ENCODE measurements around the gene MED19. TPM values are rescaled to one million over a fixed set of nuclear protein-coding genes. Genes with fewer than 3 reads are reported as not detected.
"Not testable (repeated sequence)": the region's sequence is repeated elsewhere in the genome, so short reads cannot be mapped to it uniquely, and the experiment has no call there.

The MED19 gene
- total and polyA plus RNA-seq, 2 donors from 2014 or later = 15.2 to 26.1 TPM

DNA sequence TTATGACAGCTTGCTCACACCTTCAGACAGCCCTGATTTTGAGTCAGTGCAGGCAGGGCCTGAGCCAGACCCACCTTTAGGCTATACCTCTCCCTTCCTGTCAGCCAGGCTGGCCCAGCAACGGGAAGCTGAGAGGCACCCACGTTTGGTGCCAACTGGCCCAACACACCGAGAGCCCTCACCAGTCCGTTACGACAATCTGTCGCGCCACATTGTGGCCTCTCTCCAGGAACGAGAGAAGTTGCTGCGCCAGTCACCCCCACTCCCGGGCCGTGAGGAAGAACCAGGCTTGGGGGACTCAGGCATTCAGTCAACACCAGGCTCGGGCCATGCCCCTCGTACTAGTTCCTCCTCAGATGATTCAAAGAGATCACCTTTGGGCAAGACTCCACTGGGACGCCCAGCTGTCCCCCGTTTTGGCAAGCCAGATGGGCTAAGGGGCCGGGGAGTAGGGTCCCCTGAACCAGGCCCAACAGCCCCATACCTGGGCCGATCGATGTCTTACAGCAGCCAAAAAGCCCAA lies 13.1 kb downstream of the MED19 start:
- H3K9ac ChIP-seq (ENCODE audit: low read length in 3 of 3) = no peak overlapping the region
- H3K27me3 ChIP-seq (ENCODE audit: control insufficient read depth, insufficient read depth, low read length) = no peaks in the 10 kb centered on the region
- no peak for FAIRE-seq
- intact Hi-C loops (cut with DNase I) = no loop called here
- no peak overlapping the region for H3K4me3 ChIP-seq (ENCODE audit: low read length in 3 of 3)
- H3K27ac ChIP-seq (ENCODE audit: low read depth in 2 of 2, low read length in 2 of 2) = no peak overlapping the region
- no peaks in the 10 kb centered on the region for H3K4me1 ChIP-seq (ENCODE audit: control insufficient read depth in 2 of 3, insufficient read depth in 2 of 3, low read depth in 1 of 3, low read length in 3 of 3)
- no peak for TF ChIP-seq CTCF (IDR thresholded peaks at IDR 0.05; ENCODE audit: borderline replicate concordance, extremely low read depth, insufficient read depth)
- no peaks in the 10 kb centered on the region for H3K9me3 ChIP-seq (ENCODE audit: control insufficient read depth in 2 of 3, insufficient read depth in 1 of 3, low read length in 3 of 3)
- H3K36me3 ChIP-seq (ENCODE audit: control insufficient read depth in 2 of 3, insufficient read depth in 3 of 3, low read length in 3 of 3) = peaks cover 7 to 60% (median 35%) of the 10 kb centered on the region in 3 donors
- DNase-seq = no peak

GRCh38 chr11:57690474-57690873 lies 21.5 kb downstream of the MED19 start:
- DNase-seq; H3K27ac ChIP-seq (ENCODE audit: low read depth in 2 of 2, low read length in 2 of 2); H3K4me1 ChIP-seq (ENCODE audit: control insufficient read depth in 2 of 3, insufficient read depth in 2 of 3, low read depth in 1 of 3, low read length in 3 of 3); H3K4me3 ChIP-seq (ENCODE audit: low read length in 3 of 3); H3K27me3 ChIP-seq (ENCODE audit: control insufficient read depth, insufficient read depth, low read length); intact Hi-C loops (cut with DNase I); H3K9me3 ChIP-seq (ENCODE audit: control insufficient read depth in 2 of 3, insufficient read depth in 1 of 3, low read length in 3 of 3); H3K9ac ChIP-seq (ENCODE audit: low read length in 3 of 3); FAIRE-seq: not testable (repeated sequence)
- H3K36me3 ChIP-seq (ENCODE audit: control insufficient read depth in 2 of 3, insufficient read depth in 3 of 3, low read length in 3 of 3) = peaks cover 12 to 51% (median 35%) of the 10 kb centered on the region in 3 donors

DNA sequence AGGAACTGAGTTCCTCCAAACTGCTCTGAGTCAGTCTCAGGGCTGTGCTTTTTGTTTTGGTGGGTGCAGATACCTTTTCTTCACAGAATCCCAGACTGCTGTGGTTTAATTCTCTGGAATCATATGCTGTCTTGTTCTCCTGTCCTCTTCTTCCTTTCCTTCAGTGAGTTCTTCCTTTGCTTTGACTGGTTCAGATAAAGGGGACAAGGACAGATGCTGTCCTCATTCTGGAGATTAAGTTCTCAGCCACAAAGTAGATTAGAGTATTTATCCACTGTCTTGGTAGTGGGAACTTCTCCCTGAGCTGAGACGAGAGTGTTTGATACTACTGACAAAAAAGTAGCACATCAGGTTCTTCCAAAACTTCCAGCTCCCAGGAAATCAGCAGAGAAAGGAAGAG lies 30.8 kb downstream of the MED19 start:
- Histone ChIP-seq H3K36me3 (ENCODE audit: control insufficient read depth in 2 of 3, insufficient read depth in 3 of 3, low read length in 3 of 3) (peaks cover 2 to 25% (median 23%) of the 10 kb centered on the region in 3 donors), H3K4me1 (ENCODE audit: control insufficient read depth in 2 of 3, insufficient read depth in 2 of 3, low read depth in 1 of 3, low read length in 3 of 3) (peaks cover 0 to 4% (median 0%) of the 10 kb centered on the region in 3 donors), H3K9me3 (ENCODE audit: control insufficient read depth in 2 of 3, insufficient read depth in 1 of 3, low read length in 3 of 3) (no peaks in the 10 kb centered on the region), H3K9ac (ENCODE audit: low read length in 3 of 3) (no peak overlapping the region), H3K27me3 (ENCODE audit: control insufficient read depth, insufficient read depth, low read length) (no peaks in the 10 kb centered on the region), H3K27ac (ENCODE audit: low read depth in 2 of 2, low read length in 2 of 2) (no peak overlapping the region), H3K4me3 (ENCODE audit: low read length in 3 of 3) (no peak overlapping the region)
- no peak for FAIRE-seq
- no peak for TF ChIP-seq CTCF (IDR thresholded peaks at IDR 0.05; ENCODE audit: borderline replicate concordance, extremely low read depth, insufficient read depth)
- no peak for DNase-seq
- intact Hi-C loops (cut with DNase I) = no loop called here

- intact Hi-C loops (cut with DNase I) = no loop called here
Observed at GRCh38 chr11:57680552-57680874, 31.5 kb downstream of the MED19 start.

More at GRCh38 chr11:57680552-57680874, 31.5 kb downstream of the MED19 start:
- Histone ChIP-seq H3K27me3 (ENCODE audit: control insufficient read depth, insufficient read depth, low read length) (no peaks in the 10 kb centered on the region), H3K4me1 (ENCODE audit: control insufficient read depth in 2 of 3, insufficient read depth in 2 of 3, low read depth in 1 of 3, low read length in 3 of 3) (peaks cover 0 to 6% (median 0%) of the 10 kb centered on the region in 3 donors), H3K9me3 (ENCODE audit: control insufficient read depth in 2 of 3, insufficient read depth in 1 of 3, low read length in 3 of 3) (no peaks in the 10 kb centered on the region), H3K4me3 (ENCODE audit: low read length in 3 of 3) (no peak overlapping the region), H3K27ac (ENCODE audit: low read depth in 2 of 2, low read length in 2 of 2) (no peak overlapping the region), H3K9ac (ENCODE audit: low read length in 3 of 3) (no peak overlapping the region), H3K36me3 (ENCODE audit: control insufficient read depth in 2 of 3, insufficient read depth in 3 of 3, low read length in 3 of 3) (peaks cover 2 to 32% (median 24%) of the 10 kb centered on the region in 3 donors)
- TF ChIP-seq CTCF (IDR thresholded peaks at IDR 0.05; ENCODE audit: borderline replicate concordance, extremely low read depth, insufficient read depth) = no peak
- DNase-seq (peak in 1 of 5 donors; percentile 34), FAIRE-seq (no peak)

Measured in kidney (tissue), 14 donors.